GM06990 (cell line): ENCODE results near the gene SLC26A11.
A peak's percentile ranks its signal among the peaks of the same experiment; 100 is the strongest.

ENCODE experiments used
- DNase-seq: peaks from one replicate; pipeline ENCODE4 v3.0.0-alpha.2; 2011; ENCODE audit not compliant: insufficient read length; ENCODE audit errors: extremely low read depth
- H3K27me3 ChIP-seq: replicated peaks from 2 replicates; pipeline ENCODE4 v1.6.0; 2011; ENCODE audit warnings: low read length; ENCODE audit not compliant: control insufficient read depth, insufficient read depth
- H3K36me3 ChIP-seq: 2 replicates; pipeline ENCODE4 v1.5.1; 2011; ENCODE audit warnings: low read length; ENCODE audit not compliant: control insufficient read depth, insufficient read depth
- H3K4me3 ChIP-seq: replicated peaks from 2 replicates; pipeline ENCODE4 v1.5.1; 2011; ENCODE audit warnings: low read depth, mild to moderate bottlenecking, control low read depth, low read length
- TF ChIP-seq, protein P1 (sequence below): IDR thresholded peaks from 2 replicates; pipeline ENCODE4 v1.5.1; 2011; ENCODE audit warnings: low read length, control low read depth, mild to moderate bottlenecking, inconsistent platforms; ENCODE audit not compliant: insufficient read depth, poor library complexity, severe bottlenecking

Gene SLC26A11

DNA sequence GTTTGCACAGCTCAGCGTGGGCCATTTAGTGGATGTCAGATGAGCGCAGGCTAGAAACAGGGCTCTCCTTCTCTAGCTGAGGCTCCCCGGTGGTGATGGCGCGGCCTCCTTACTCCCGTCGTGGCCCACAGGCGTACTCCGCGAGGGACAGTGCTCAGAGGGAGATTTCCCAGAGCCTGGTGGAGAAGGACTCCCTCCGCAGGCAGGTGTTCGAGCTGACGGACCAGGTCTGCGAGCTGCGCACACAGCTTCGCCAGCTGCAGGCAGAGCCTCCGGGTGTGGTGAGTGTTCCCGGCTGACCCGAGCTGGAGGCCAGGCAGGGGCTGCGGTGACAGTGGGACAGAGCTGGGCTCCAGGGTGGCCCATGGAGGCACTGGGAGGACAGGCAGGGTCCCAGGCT is 29.0 kb upstream of the SLC26A11 start:
- H3K4me3 ChIP-seq, result no peak overlapping the region
- TF ChIP-seq, protein P1, sequence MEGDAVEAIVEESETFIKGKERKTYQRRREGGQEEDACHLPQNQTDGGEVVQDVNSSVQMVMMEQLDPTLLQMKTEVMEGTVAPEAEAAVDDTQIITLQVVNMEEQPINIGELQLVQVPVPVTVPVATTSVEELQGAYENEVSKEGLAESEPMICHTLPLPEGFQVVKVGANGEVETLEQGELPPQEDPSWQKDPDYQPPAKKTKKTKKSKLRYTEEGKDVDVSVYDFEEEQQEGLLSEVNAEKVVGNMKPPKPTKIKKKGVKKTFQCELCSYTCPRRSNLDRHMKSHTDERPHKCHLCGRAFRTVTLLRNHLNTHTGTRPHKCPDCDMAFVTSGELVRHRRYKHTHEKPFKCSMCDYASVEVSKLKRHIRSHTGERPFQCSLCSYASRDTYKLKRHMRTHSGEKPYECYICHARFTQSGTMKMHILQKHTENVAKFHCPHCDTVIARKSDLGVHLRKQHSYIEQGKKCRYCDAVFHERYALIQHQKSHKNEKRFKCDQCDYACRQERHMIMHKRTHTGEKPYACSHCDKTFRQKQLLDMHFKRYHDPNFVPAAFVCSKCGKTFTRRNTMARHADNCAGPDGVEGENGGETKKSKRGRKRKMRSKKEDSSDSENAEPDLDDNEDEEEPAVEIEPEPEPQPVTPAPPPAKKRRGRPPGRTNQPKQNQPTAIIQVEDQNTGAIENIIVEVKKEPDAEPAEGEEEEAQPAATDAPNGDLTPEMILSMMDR, result no peak
- no peaks in the 10 kb centered on the region for H3K27me3 ChIP-seq
- no peaks in the 10 kb centered on the region for H3K36me3 ChIP-seq
- DNase-seq, result no peak

DNA sequence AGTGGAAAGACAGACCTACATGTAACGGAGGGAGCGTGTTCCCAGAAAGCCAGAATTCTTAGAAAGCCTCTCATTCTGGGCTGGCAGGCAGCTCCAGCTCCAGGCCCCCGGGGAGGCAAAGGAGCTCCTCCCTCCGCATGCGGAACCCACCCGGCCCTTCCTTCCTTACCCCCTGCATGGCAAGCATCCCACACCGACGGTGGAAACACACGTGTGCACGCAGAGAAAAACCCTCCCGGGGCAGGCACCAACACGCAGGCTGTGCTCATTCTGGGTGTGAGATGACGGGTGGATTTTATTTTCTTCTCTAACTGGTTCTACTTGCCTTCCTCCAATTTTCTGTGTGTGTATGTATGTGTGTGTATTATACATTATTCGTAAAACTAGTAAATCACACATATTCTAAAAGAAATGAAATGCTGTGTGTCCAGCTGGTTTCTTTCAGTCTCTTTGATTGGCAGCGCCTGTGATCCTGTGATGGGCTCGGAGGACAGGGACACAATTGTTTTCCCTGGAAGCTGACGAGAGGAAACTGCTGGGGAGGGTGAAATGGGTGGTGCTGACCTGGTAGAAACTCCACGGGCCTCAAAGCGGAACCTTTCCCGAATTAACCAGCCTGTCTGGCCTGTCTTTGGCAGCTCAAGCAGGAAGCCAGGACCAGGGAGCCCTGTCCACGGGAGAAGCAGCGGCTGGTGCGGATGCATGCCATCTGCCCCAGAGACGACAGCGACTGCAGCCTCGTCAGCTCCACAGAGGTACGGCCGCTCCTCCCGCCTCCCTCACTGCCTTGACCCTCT is 28.2 kb upstream of the SLC26A11 start:
- TF ChIP-seq, protein P1, result no peak
- DNase-seq, result no peak
- no peaks in the 10 kb centered on the region for H3K27me3 ChIP-seq
- H3K4me3 ChIP-seq, result no peak overlapping the region
- no peaks in the 10 kb centered on the region for H3K36me3 ChIP-seq

DNA sequence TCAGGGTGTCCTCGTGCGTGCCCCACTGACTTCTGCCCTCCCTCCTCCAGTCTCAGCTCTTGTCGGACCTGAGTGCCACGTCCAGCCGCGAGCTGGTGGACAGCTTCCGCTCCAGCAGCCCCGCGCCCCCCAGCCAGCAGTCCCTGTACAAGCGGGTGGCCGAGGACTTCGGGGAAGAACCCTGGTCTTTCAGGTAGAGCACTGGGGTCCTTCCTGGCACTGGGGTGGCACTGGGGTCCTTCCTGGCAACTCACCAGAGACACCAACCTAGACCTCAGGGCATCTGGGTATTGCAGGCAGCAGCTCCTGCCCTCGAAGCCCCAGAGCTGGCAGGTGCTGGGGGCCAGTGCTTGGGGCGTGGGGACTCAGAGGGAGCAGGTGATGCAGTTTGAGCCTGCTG is 25.1 kb upstream of the SLC26A11 start:
- TF ChIP-seq, protein P1, result no peak
- DNase-seq, result no peak

DNA sequence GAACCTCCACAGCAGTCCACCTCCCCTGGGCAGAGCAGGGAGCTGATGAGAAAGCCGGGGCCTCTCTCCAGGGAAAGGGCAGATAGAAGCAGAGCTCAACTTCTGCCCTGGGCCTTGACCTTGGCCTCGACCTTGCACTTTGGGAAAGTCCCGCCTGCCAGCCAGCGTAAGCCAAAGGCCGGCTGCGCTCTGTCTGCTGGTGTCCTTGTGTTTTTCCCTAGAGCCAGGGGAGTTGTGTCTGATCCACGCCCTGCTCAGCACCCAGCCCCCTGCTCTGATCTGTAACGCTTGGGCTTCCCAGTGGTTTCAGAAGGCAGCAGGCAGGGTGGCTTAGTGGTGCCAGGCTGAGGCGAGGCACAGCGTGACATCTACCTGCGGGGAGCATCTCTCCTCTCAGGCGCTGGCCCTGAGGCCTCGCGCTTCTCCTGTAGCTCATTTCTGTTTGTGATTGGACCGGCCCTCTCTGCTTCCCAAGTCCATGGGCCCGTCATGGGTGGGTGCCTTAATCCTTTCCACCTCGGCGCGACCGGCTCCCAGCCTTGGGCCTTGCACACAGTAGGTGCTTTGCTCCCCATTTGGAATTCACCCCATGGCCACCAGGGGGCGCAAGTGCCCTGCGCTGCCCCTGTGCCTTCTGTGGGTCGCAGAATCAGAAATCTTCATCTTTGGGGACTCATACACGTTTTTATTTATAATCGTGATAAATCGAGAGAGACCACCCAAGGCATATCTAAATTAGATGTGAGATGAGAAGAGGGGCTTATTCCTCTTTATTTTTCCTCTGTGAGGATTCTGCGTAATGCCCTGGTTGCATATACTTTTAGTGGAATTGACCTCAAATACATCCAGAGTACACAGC is 24.3 kb upstream of the SLC26A11 start:
- no peak for DNase-seq
- Histone ChIP-seq H3K36me3 (no peaks in the 10 kb centered on the region), H3K4me3 (no peak overlapping the region), H3K27me3 (no peaks in the 10 kb centered on the region)
- TF ChIP-seq, protein P1, result peak; percentile 96

More for the DNA sequence above, 25.1 kb upstream of the SLC26A11 start:
- Histone ChIP-seq H3K4me3 (no peak overlapping the region), H3K27me3 (no peaks in the 10 kb centered on the region), H3K36me3 (no peaks in the 10 kb centered on the region)

DNA sequence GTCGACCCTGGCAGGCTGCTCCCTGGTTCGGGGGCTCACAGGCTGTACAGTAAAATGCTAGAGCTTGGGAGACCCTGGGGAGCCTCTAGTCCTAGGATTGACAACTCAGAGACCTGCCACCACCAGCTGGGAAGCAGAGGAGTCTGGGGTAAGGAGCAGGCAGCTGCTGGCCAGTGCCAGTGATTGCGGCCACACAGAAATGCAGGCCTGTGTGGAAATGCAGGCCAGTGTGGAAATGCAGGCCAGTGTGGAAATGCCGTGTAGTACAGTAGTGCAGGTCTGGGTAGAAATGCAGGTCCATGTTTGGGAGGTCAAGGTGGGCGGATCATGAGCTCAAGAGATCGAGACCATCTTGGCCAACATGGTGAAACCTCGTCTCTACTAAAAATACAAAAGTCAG is 23.6 kb upstream of the SLC26A11 start:
- Histone ChIP-seq H3K27me3 (no peaks in the 10 kb centered on the region), H3K36me3 (no peaks in the 10 kb centered on the region), H3K4me3 (no peak overlapping the region)
- TF ChIP-seq, protein P1, result no peak
- no peak for DNase-seq
